DND-41 (cell line): Measurements from ENCODE around the gene ARSG.
"Not testable (repeated sequence)": the region's sequence is repeated elsewhere in the genome, so short reads cannot be mapped to it uniquely, and the experiment has no call there.

Experiments used
- ATAC-seq: fragments of 200-7000 bp; cut with Tn5 transposase; 3 replicates; pipeline ENCODE4 v1.9.1; 2021; ENCODE audit warnings: low read depth; ENCODE audit not compliant: insufficient read depth
- DNase-seq: peaks from one replicate; pipeline ENCODE4 v3.0.0-alpha.2; 2020
- H2AFZ ChIP-seq: 2 replicates; pipeline ENCODE4 v1.6.0; 2012; ENCODE audit warnings: low read depth, low read length
- H3K27ac ChIP-seq: 2 replicates; pipeline ENCODE4 v1.5.1; 2012; ENCODE audit warnings: low read length, inconsistent platforms
- H3K27me3 ChIP-seq: fragments of 200-600 bp; sonication (generic); 2 replicates; pipeline ENCODE4 v1.6.0; 2012; ENCODE audit warnings: low read length, mild to moderate bottlenecking, inconsistent platforms; ENCODE audit not compliant: insufficient read depth, poor library complexity
- H3K36me3 ChIP-seq: 2 replicates; pipeline ENCODE4 v1.5.1; 2012; ENCODE audit warnings: low read length, inconsistent platforms; ENCODE audit not compliant: insufficient read depth
- H3K4me1 ChIP-seq: 2 replicates; pipeline ENCODE4 v1.5.1; 2012; ENCODE audit warnings: mild to moderate bottlenecking, low read length; ENCODE audit not compliant: insufficient read depth
- H3K4me2 ChIP-seq: 2 replicates; pipeline ENCODE4 v1.6.0; 2012; ENCODE audit warnings: mild to moderate bottlenecking, moderate library complexity, low read length, inconsistent platforms; ENCODE audit not compliant: insufficient read depth
- H3K4me3 ChIP-seq, 2 experiments: fragments of 200-600 bp in 1 of 2; shearing (Covaris generic) in 1 of 2; 2 replicates each; pipeline ENCODE4 v1.5.1; 2012 to 2016; ENCODE audit warnings: inconsistent platforms in 2 of 2, low read length in 2 of 2, mild to moderate bottlenecking in 2 of 2, low read depth in 1 of 2, moderate library complexity in 1 of 2
- H3K79me2 ChIP-seq: 2 replicates; pipeline ENCODE4 v1.6.0; 2012; ENCODE audit warnings: low read length, inconsistent platforms; ENCODE audit not compliant: insufficient read depth
- H3K9ac ChIP-seq: 2 replicates; pipeline ENCODE4 v1.6.0; 2012; ENCODE audit warnings: low read depth, mild to moderate bottlenecking, inconsistent platforms, low read length, moderate library complexity
- H3K9me3 ChIP-seq: 2 replicates; pipeline ENCODE4 v1.5.1; 2012; ENCODE audit warnings: low read length, moderate library complexity, mild to moderate bottlenecking, inconsistent platforms; ENCODE audit not compliant: insufficient read depth, severe bottlenecking
- H4K20me1 ChIP-seq: 2 replicates; pipeline ENCODE4 v1.6.0; 2012; ENCODE audit warnings: low read length; ENCODE audit not compliant: insufficient read depth
- CTCF ChIP-seq: IDR thresholded peaks from 2 replicates; pipeline ENCODE4 v1.5.1; 2012; ENCODE audit warnings: borderline replicate concordance, low read length, moderate library complexity, mild to moderate bottlenecking; ENCODE audit not compliant: poor library complexity, severe bottlenecking; ENCODE audit errors: extremely low read depth
- EZH2 ChIP-seq: IDR thresholded peaks from 3 replicates; pipeline ENCODE4 v1.6.1; 2012; ENCODE audit warnings: borderline replicate concordance, low read depth, mild to moderate bottlenecking, moderate library complexity, low read length, inconsistent platforms; ENCODE audit not compliant: severe bottlenecking

Gene ARSG

DNA sequence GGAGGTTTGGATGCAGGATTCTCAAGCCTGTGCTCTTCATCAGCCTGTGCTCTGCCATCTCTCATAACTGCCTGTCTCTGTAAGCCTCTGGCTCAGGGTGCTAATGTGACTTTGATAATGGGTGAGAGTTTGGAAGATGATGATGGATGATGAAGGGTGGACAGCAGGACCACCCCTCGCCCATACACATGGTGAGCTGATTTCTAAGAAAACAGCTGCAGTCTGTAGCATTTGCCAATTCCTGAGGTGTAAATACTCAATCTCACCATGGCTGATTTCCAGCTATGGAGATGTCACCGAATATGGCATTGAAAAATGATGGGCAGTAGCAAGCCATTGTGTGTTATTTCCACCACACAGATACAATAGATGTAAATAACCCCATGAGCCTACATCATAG is 74.2 kb downstream of the ARSG start:
- Histone ChIP-seq H3K36me3 (peaks cover 12% of the 10 kb centered on the region; the same call in 1 of the 2 replicates), H3K27me3 (no peaks in the 10 kb centered on the region), H3K4me2 (no peak overlapping the region), H3K27ac (no peak overlapping the region), H3K4me3 (no peak overlapping the region), H2AFZ (no peak overlapping the region), H3K9me3 (no peaks in the 10 kb centered on the region), H3K4me1 (no peaks in the 10 kb centered on the region), H3K79me2 (no peaks in the 10 kb centered on the region), H4K20me1 (0 out of 2 replicates have a peak, but pooled peaks cover 2% of the 10 kb centered on the region), H3K9ac (no peak overlapping the region)
- TF ChIP-seq EZH2, result no peak
- TF ChIP-seq CTCF, result no peak
- ATAC-seq (no peak), DNase-seq (no peak)

GRCh38 chr17:68368387-68368786 is 77.1 kb downstream of the ARSG start:
- Histone ChIP-seq H3K79me2 (no peaks in the 10 kb centered on the region), H3K4me3 (no peak overlapping the region), H4K20me1 (0 out of 2 replicates have a peak, but pooled peaks cover 2% of the 10 kb centered on the region), H2AFZ (no peak overlapping the region), H3K4me2 (no peak overlapping the region), H3K36me3 (peaks cover 15% of the 10 kb centered on the region), H3K27ac (no peak overlapping the region), H3K9ac (no peak overlapping the region), H3K9me3 (no peaks in the 10 kb centered on the region), H3K27me3 (no peaks in the 10 kb centered on the region), H3K4me1 (no peaks in the 10 kb centered on the region)
- ATAC-seq (no peak), DNase-seq (no peak)
- no peak for TF ChIP-seq CTCF
- TF ChIP-seq EZH2, result no peak

DNA sequence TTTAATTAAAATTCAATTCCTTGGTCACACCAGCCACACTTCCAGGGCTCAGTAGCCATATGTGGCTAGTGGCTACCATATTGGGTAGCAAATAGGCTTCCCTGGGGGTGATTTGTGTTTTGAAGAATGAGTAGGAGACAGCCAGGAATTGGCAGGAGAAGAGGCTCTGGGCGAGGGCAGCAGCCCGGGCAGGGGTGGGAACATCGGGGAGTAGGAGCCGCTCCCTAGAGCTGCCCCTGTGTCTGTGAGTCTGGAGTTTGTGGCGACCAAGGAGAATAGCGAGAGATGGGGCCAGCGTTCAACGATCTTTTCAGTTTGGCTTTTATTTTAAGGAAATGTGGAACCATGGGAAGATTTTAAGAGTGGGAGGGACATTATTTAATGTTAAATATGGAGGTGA is 84.3 kb downstream of the ARSG start:
- Histone ChIP-seq H3K27ac (no peak overlapping the region), H3K4me1 (no peaks in the 10 kb centered on the region), H3K36me3 (peaks cover 5% of the 10 kb centered on the region; the same call in 1 of the 2 replicates), H4K20me1 (no peaks in the 10 kb centered on the region), H3K79me2 (no peaks in the 10 kb centered on the region), H3K9ac (no peak overlapping the region), H2AFZ (no peak overlapping the region), H3K4me3 (no peak overlapping the region), H3K4me2 (no peak overlapping the region), H3K9me3 (no peaks in the 10 kb centered on the region), H3K27me3 (no peaks in the 10 kb centered on the region)
- TF ChIP-seq CTCF (no peak), EZH2 (no peak)
- no peak for ATAC-seq
- DNase-seq, result no peak

DNA sequence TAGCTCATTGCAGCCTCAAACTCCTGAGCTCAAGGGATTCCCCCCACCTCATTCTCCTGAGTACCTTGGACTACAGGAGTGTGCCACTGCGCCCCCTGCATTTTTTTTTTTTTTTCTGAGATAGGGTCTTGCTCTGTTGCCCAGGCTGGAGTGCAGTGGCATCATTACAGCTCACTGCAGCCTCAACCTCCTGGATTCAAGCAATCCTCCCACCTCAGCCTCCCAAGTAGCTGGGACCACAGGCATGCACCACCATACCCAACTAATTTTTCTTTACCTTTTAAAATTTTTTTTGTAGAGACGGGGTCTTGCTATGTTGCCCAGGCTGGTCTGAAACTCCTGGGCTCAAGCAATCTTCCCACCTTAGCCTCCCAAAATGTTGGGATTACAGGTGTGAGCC is 84.9 kb downstream of the ARSG start:
- not testable (repeated sequence) for H3K4me3 ChIP-seq, H3K79me2 ChIP-seq, H3K9ac ChIP-seq, H3K36me3 ChIP-seq, ATAC-seq, DNase-seq, H3K4me1 ChIP-seq, H2AFZ ChIP-seq, H4K20me1 ChIP-seq, H3K9me3 ChIP-seq, H3K27ac ChIP-seq, H3K4me2 ChIP-seq, H3K27me3 ChIP-seq
